GM12878 (cell line): ENCODE results near the gene ABCC4. TPM values are rescaled to one million over a fixed set of nuclear protein-coding genes. Genes with fewer than 3 reads are reported as not detected.

ENCODE experiments used
- ASH2L ChIP-seq: fragments of 300-600, 200-600 bp; sonication (generic); IDR thresholded peaks from 2 replicates; pipeline ENCODE4 v1.6.1; 2017; ENCODE audit warnings: low read depth, mild to moderate bottlenecking, borderline replicate concordance
- BCL3 ChIP-seq: IDR thresholded peaks from 2 replicates; pipeline ENCODE4 v1.6.1; 2011; ENCODE audit warnings: borderline replicate concordance, low read depth, mild to moderate bottlenecking, moderate library complexity, low read length; ENCODE audit not compliant: insufficient read depth, poor library complexity, severe bottlenecking
- CTCF ChIP-seq, 3 experiments: IDR thresholded peaks in 2 of 3; conservative IDR thresholded peaks in 1 of 3; 2 replicates each; pipeline ENCODE4 v1.5.1; 2011; ENCODE audit warnings: low read depth in 3 of 3, low read length in 3 of 3, mild to moderate bottlenecking in 3 of 3, control low read depth in 2 of 3, moderate library complexity in 2 of 3, inconsistent platforms in 1 of 3, mixed read lengths in 1 of 3; ENCODE audit not compliant: control insufficient read depth in 2 of 3, insufficient read depth in 1 of 3; ENCODE audit errors: extremely low read depth in 1 of 3
- E2F4 ChIP-seq: IDR thresholded peaks from 2 replicates; pipeline ENCODE4 v1.6.1; 2012; ENCODE audit warnings: low read depth, low read length, improper control_type of control experiment
- E2F8 ChIP-seq: fragments of 450-650 bp; IDR thresholded peaks from 2 replicates; pipeline ENCODE4 v1.6.1; 2018; ENCODE audit warnings: mild to moderate bottlenecking, low read depth, moderate library complexity; ENCODE audit not compliant: partially characterized antibody
- EZH2 ChIP-seq: IDR thresholded peaks from 2 replicates; pipeline ENCODE4 v1.6.1; 2012; ENCODE audit warnings: low read depth, mild to moderate bottlenecking, control low read depth, inconsistent platforms, low read length, borderline replicate concordance; ENCODE audit not compliant: control insufficient read depth
- MXI1 ChIP-seq: fragments of 150-350 bp; IDR thresholded peaks from 2 replicates; pipeline ENCODE4 v1.6.1; 2011; ENCODE audit warnings: low read depth, mild to moderate bottlenecking, inconsistent platforms, low read length, improper control_type of control experiment
- NFIC ChIP-seq: IDR thresholded peaks from 2 replicates; pipeline ENCODE4 v1.6.1; 2012; ENCODE audit warnings: low read depth, mild to moderate bottlenecking, inconsistent platforms, low read length, moderate library complexity
- NFXL1 ChIP-seq: fragments of 450-650 bp; IDR thresholded peaks from 2 replicates; pipeline ENCODE4 v1.6.1; 2017; ENCODE audit warnings: antibody characterized with exemption, mild to moderate bottlenecking, borderline replicate concordance
- PBX3 ChIP-seq: IDR thresholded peaks from 2 replicates; pipeline ENCODE4 v1.6.1; 2011; ENCODE audit warnings: mild to moderate bottlenecking, low read depth, low read length, moderate library complexity; ENCODE audit not compliant: insufficient replicate concordance
- RELB ChIP-seq: fragments of 450-650 bp; IDR thresholded peaks from 2 replicates; pipeline ENCODE4 v1.6.1; 2017; ENCODE audit warnings: low read depth, mild to moderate bottlenecking, moderate library complexity
- RFX5 ChIP-seq: IDR thresholded peaks from 2 replicates; pipeline ENCODE4 v1.6.1; 2011; ENCODE audit warnings: low read depth, low read length, improper control_type of control experiment
- SMAD1 ChIP-seq: fragments of 450-650 bp; IDR thresholded peaks from 2 replicates; pipeline ENCODE4 v1.6.1; 2018; ENCODE audit warnings: mild to moderate bottlenecking, low read depth; ENCODE audit not compliant: partially characterized antibody
- SMARCA5 ChIP-seq: fragments of 450-650 bp; IDR thresholded peaks from 2 replicates; pipeline ENCODE4 v1.6.1; 2017; ENCODE audit warnings: mild to moderate bottlenecking
- SRF ChIP-seq, 2 experiments: IDR thresholded peaks; 2 replicates each; pipeline ENCODE4 v1.6.1; 2011; ENCODE audit warnings: low read depth in 2 of 2, low read length in 2 of 2, mild to moderate bottlenecking in 1 of 2, moderate library complexity in 1 of 2
- TARDBP ChIP-seq: IDR thresholded peaks from 2 replicates; pipeline ENCODE4 v1.6.1; 2016; ENCODE audit warnings: borderline replicate concordance
- TCF3 ChIP-seq: IDR thresholded peaks from 2 replicates; pipeline ENCODE4 v1.6.1; 2012; ENCODE audit warnings: low read depth, mild to moderate bottlenecking, low read length, borderline replicate concordance; ENCODE audit not compliant: insufficient read depth
- ZSCAN29 ChIP-seq: fragments of 450-650 bp; IDR thresholded peaks from 2 replicates; pipeline ENCODE4 v1.6.1; 2017; ENCODE audit warnings: mild to moderate bottlenecking, moderate library complexity
- polyA plus RNA-seq, 11 experiments: library from polyadenylated mRNA; depleted of rRNA in 4 of 11; unstranded in 6 of 11; stranded (reverse) in 5 of 11; fragments of >200 nt; fragmentation: Nextera tagmentation in 4 of 11; fragmentation: Illumina TruSeq in 1 of 11; extraction: Ambion mirVana in 4 of 11; extraction: Trizol in 1 of 11; gene quantifications; 1 replicate in 1 of 11; 2 replicates in 10 of 11; pipeline versions ENCODE4 v1.2.1 to v1.2.3, GENCODE V29; 2011 to 2016; ENCODE audit warnings: inconsistent platforms in 2 of 11, missing spikeins in 2 of 11, low read depth in 1 of 11
- total RNA-seq, 4 experiments: library from RNA; depleted of rRNA in 3 of 4; stranded (reverse); fragments of >200 nt in 3 of 4; fragmentation: Illumina TruSeq in 1 of 4; extraction: Trizol in 1 of 4; gene quantifications; 2 replicates each; pipeline versions ENCODE4 v1.2.1 to v1.2.3, GENCODE V29; 2013 to 2021

ABCC4 gene
- total and polyA plus RNA-seq, 10 of the 15 experiments (the other 5 are each of a cell fraction or from before 2014, with no cell fraction given) = 7.2 to 44.4 (median 24.1) TPM

GRCh38 chr13:95226932-95227695 lies 74.1 kb downstream of the ABCC4 start (continued):
- TF ChIP-seq E2F8 = peak; percentile 34
- TF ChIP-seq EZH2 = no peak
- no peak for TF ChIP-seq E2F4
- TF ChIP-seq CTCF (IDR thresholded peaks at IDR 0.05 in 2 of 3, conservative IDR thresholded peaks at IDR 0.05 in 1 of 3; ENCODE audit: control insufficient read depth in 2 of 3, extremely low read depth in 1 of 3, insufficient read depth in 1 of 3, low read depth in 3 of 3, low read length in 3 of 3) = no peak
- TF ChIP-seq PBX3 = no peak
- no peak for TF ChIP-seq RFX5
- TF ChIP-seq ZSCAN29 = no peak
- TF ChIP-seq MXI1 = 0 out of 2 replicates have a peak, but pooled peaks have one; percentile 45
- TF ChIP-seq TARDBP = no peak
- TF ChIP-seq SRF (IDR thresholded peaks at IDR 0.05; ENCODE audit: low read depth in 2 of 2, low read length in 2 of 2) = no peak
- 0 out of 2 replicates have a peak, but pooled peaks have one; percentile 27 for TF ChIP-seq ASH2L
- TF ChIP-seq BCL3 = no peak
- peak; percentile 73 for TF ChIP-seq SMARCA5
- TF ChIP-seq RELB = peak; percentile 69; the same call in 1 of the 2 replicates
- TF ChIP-seq NFXL1 = no peak
- no peak for TF ChIP-seq TCF3
- TF ChIP-seq NFIC = peak; percentile 80
- no peak for TF ChIP-seq SMAD1
